GM12875 (cell line): ENCODE measurements around the gene PPIP5K1.
A peak's percentile ranks its signal among the peaks of the same experiment; 100 is the strongest.

Experiments used
- H3K4me3 ChIP-seq: one replicate; pipeline ENCODE4 v1.5.1; 2011; ENCODE audit warnings: low read depth, low read length, control low read depth
- CTCF ChIP-seq: IDR thresholded peaks from 2 replicates; pipeline ENCODE4 v1.5.1; 2011; ENCODE audit warnings: low read depth, mild to moderate bottlenecking, control low read depth, inconsistent platforms, low read length, moderate library complexity, borderline replicate concordance; ENCODE audit not compliant: insufficient read depth

Gene PPIP5K1

DNA sequence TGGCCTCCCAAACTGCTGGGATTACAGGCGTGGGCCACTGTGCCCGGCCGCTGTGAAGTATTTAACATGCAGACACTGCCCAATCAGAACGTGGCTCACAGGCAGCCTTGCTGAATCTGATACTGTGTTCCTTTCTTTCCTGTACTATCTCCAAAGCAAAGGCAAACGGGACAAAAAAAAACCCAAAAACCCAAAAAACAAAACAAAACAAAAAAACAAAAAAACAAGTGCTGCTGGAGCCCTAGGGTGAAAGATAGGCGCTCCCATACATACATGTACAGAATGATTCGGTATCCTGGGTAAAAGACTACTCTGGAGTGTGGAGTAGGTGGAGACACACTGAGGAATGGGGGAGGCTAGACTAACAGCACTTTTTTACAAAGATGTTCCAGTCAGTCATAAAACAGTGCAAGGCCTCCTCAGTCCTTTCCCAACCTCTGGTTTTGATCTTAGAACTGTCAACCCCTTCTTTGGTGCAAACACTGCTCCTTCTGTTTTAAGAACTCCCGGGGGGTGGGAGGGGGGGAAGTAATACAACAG is 80.3 kb downstream of the PPIP5K1 start:
- H3K4me3 ChIP-seq: peak overlapping the region; percentile 74
- no peak for TF ChIP-seq CTCF

GRCh38 chr15:43508991-43509659 is 80.9 kb downstream of the PPIP5K1 start:
- H3K4me3 ChIP-seq: no peak overlapping the region
- TF ChIP-seq CTCF: no peak

DNA sequence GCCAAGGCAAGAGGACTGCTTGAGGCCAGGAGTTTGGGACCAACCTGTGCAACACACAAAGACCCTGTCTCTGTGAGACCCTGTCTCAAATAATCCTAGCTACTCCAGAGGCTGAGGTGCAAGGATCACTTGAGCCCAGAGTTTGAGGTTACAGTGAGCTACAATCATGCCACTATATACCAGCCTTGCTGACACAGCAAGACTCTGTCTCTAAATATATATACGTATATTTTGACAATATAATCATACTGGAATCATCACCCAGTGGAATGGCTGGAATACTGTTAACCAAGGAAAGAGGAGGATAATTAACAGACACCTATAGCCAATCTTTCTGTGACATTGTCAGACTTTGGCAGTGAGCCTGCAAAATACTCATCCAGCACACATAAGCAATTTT is 81.6 kb downstream of the PPIP5K1 start:
- no peak overlapping the region for H3K4me3 ChIP-seq
- no peak for TF ChIP-seq CTCF

DNA sequence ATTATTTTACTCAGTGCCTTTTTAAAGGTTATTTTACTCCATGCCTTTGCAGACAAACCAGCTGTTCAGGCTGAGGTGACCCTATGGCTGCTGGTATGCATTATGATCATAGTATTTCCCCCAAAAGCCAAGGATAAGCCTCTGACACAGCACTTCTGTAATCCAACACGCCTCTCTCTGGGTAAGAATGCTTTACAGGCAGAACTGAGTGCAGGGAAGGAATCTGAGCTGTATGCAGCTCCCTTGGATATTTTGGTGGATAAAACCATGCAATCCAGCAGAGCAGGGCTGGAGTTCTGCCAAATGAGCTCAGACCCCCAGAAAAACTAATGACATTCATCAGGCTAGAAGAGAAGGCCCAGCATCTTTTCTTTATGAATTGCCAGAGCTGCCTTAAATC is 84.3 kb downstream of the PPIP5K1 start:
- no peak for TF ChIP-seq CTCF
- H3K4me3 ChIP-seq: no peak overlapping the region

GRCh38 chr15:43499635-43500034 is 90.4 kb downstream of the PPIP5K1 start:
- no peak overlapping the region for H3K4me3 ChIP-seq
- no peak for TF ChIP-seq CTCF

DNA sequence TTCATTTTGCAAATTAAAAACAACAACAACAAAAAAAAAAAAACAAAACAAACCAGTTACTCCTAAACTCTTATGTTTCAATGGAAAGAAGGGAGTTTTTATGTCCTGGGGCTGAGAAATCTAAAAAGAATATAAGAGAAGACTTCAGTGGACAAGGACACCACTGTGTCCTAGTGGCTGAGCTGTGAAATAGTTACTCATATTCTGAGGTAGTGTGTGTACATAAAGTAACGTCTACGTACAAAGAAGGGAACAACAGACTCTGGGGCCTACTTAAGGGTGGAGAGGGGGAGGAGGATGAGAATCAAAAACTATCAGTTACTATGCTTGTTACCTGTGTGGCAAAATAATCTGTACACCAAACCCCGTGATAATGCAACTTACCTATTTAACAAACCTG is 91.0 kb downstream of the PPIP5K1 start:
- no peak overlapping the region for H3K4me3 ChIP-seq
- TF ChIP-seq CTCF: no peak
